GM23338 (cell line): ENCODE data around the gene UNK.

Experiments used
- CREB1 ChIP-seq: fragments of 250-450 bp; sonication (Bioruptor Pico); IDR thresholded peaks from 2 replicates; pipeline ENCODE4 v1.5.0; 2020; ENCODE audit warnings: low read depth, mild to moderate bottlenecking, moderate library complexity
- CTCF ChIP-seq, 2 experiments: fragments of 200-600 bp in 1 of 2; sonication (generic) in 1 of 2; conservative IDR thresholded peaks; 2 replicates each; pipeline versions ENCODE4 v1.5.1 to v1.6.1; 2016 to 2017; ENCODE audit warnings: antibody characterized with exemption in 2 of 2, low read depth in 2 of 2, mild to moderate bottlenecking in 2 of 2, moderate library complexity in 1 of 2
- EZH2 ChIP-seq: fragments of 200-600 bp; sonication (generic); IDR thresholded peaks from one replicate; pipeline ENCODE4 v1.8.0; 2017; ENCODE audit warnings: antibody characterized with exemption, mild to moderate bottlenecking, low read depth; ENCODE audit not compliant: unreplicated experiment
- EZH2phosphoT487 ChIP-seq: fragments of 200-600 bp; sonication (generic); IDR thresholded peaks from one replicate; pipeline ENCODE4 v1.8.1; 2018; ENCODE audit warnings: antibody characterized with exemption; ENCODE audit not compliant: unreplicated experiment
- POLR2AphosphoS5 ChIP-seq: IDR thresholded peaks from 2 replicates; pipeline ENCODE4 v1.6.1; 2016; ENCODE audit warnings: antibody characterized with exemption, low read depth
- TF ChIP-seq, protein P1 (sequence below): IDR thresholded peaks from one replicate; pipeline ENCODE4 v1.6.1; 2018; ENCODE audit warnings: antibody characterized with exemption; ENCODE audit not compliant: unreplicated experiment

GRCh38 chr17:75836605-75837004 lies 52.0 kb downstream of the UNK start:
- TF ChIP-seq CREB1 (CRISPR knock-in tag) (no peak), EZH2 (no peak), CTCF (conservative IDR thresholded peaks at IDR 0.05; ENCODE audit: low read depth in 2 of 2) (no peak), EZH2phosphoT487 (no peak), POLR2AphosphoS5 (no peak)
- TF ChIP-seq, protein P1, sequence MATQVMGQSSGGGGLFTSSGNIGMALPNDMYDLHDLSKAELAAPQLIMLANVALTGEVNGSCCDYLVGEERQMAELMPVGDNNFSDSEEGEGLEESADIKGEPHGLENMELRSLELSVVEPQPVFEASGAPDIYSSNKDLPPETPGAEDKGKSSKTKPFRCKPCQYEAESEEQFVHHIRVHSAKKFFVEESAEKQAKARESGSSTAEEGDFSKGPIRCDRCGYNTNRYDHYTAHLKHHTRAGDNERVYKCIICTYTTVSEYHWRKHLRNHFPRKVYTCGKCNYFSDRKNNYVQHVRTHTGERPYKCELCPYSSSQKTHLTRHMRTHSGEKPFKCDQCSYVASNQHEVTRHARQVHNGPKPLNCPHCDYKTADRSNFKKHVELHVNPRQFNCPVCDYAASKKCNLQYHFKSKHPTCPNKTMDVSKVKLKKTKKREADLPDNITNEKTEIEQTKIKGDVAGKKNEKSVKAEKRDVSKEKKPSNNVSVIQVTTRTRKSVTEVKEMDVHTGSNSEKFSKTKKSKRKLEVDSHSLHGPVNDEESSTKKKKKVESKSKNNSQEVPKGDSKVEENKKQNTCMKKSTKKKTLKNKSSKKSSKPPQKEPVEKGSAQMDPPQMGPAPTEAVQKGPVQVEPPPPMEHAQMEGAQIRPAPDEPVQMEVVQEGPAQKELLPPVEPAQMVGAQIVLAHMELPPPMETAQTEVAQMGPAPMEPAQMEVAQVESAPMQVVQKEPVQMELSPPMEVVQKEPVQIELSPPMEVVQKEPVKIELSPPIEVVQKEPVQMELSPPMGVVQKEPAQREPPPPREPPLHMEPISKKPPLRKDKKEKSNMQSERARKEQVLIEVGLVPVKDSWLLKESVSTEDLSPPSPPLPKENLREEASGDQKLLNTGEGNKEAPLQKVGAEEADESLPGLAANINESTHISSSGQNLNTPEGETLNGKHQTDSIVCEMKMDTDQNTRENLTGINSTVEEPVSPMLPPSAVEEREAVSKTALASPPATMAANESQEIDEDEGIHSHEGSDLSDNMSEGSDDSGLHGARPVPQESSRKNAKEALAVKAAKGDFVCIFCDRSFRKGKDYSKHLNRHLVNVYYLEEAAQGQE: no peak
